Measurements from ENCODE around the gene IMMP2L.

GRCh38 chr7:111516612-111517011 lies 45.7 kb downstream of the IMMP2L start:
- no peak for TF ChIP-seq CTCF (IDR thresholded peaks at IDR 0.05)
- no peak for TF ChIP-seq EZH2phosphoT487 (IDR thresholded peaks at IDR 0.05)
